Mammary epithelial cell (primary cell): Measurements from ENCODE around the gene TMEM145.

ENCODE experiments used
- EZH2 ChIP-seq: IDR thresholded peaks from 2 replicates; pipeline ENCODE4 v1.6.1; 2012; ENCODE audit warnings: low read length, inconsistent platforms, borderline replicate concordance
- TF ChIP-seq, protein P1 (sequence below), 2 donors: IDR thresholded peaks in 1 of 2; conservative IDR thresholded peaks in 1 of 2; 2 replicates each; pipeline ENCODE4 v1.5.1; 2011 to 2012; ENCODE audit warnings: inconsistent platforms in 2 of 2, low read length in 2 of 2, mild to moderate bottlenecking in 2 of 2, control low read depth in 1 of 2, low read depth in 1 of 2; ENCODE audit not compliant: insufficient read depth in 1 of 2; ENCODE audit errors: extremely low read depth in 1 of 2

DNA sequence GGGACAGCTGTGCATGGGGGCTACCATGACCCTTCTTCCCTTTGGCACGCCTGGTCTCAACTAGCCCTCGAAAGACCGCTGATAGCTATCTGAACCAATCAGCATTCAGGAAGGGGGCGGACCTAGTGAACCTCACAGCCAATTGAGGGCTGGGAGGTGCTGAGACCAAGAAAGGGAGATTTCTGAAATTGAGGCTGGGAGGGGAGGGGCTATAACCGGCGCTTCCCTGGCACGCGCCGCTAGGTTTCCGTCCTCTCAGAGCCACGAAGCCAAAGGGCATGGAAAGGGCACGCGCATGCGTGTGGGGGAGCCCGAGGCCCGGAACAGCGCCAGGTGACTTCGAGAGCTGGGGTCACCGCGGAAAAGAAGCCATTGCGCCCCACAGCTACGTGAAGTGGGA, 6.5 kb upstream of the TMEM145 start:
- TF ChIP-seq, protein P1, sequence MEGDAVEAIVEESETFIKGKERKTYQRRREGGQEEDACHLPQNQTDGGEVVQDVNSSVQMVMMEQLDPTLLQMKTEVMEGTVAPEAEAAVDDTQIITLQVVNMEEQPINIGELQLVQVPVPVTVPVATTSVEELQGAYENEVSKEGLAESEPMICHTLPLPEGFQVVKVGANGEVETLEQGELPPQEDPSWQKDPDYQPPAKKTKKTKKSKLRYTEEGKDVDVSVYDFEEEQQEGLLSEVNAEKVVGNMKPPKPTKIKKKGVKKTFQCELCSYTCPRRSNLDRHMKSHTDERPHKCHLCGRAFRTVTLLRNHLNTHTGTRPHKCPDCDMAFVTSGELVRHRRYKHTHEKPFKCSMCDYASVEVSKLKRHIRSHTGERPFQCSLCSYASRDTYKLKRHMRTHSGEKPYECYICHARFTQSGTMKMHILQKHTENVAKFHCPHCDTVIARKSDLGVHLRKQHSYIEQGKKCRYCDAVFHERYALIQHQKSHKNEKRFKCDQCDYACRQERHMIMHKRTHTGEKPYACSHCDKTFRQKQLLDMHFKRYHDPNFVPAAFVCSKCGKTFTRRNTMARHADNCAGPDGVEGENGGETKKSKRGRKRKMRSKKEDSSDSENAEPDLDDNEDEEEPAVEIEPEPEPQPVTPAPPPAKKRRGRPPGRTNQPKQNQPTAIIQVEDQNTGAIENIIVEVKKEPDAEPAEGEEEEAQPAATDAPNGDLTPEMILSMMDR (conservative IDR thresholded peaks at IDR 0.05 in 1 of 2, IDR thresholded peaks at IDR 0.05 in 1 of 2; ENCODE audit: extremely low read depth in 1 of 2, insufficient read depth in 1 of 2, low read depth in 1 of 2, low read length in 2 of 2) = no peak
- no peak for TF ChIP-seq EZH2
